WTC11 (cell line): ENCODE data around the gene SLC12A4. TPM values are rescaled to one million over a fixed set of nuclear protein-coding genes. Genes with fewer than 3 reads are reported as not detected.

ENCODE experiments used
- ATAC-seq: fragments of 200-7000 bp; cut with Tn5 transposase; 2 replicates; pipeline ENCODE4 v1.10.0; 2021; ENCODE audit warnings: mild to moderate bottlenecking, moderate library complexity
- CTCF ChIA-PET: fragments of 300-600 bp; sonication (Branson Sonifier 250); formaldehyde crosslinking; loops from one replicate; lab custom pipeline; 2021; ENCODE audit warnings: antibody characterized with exemption; lab: Charles Lee
- POLR2A ChIA-PET: fragments of 350-600 bp; sonication (Branson Sonifier 250); formaldehyde crosslinking; loops from one replicate; lab custom pipeline; 2021; ENCODE audit warnings: antibody characterized with exemption; lab: Charles Lee
- DNase-seq: peaks from one replicate; pipeline ENCODE4 v3.0.0; 2021; ENCODE audit warnings: low spot score
- H3K27ac Mint-ChIP-seq: 2 replicates; pipeline ENCODE4 v1.8.0; 2021; ENCODE audit warnings: mixed read lengths
- H3K27me3 Mint-ChIP-seq: 2 replicates; pipeline ENCODE4 v1.8.0; 2021; ENCODE audit warnings: low read depth, mild to moderate bottlenecking, moderate library complexity, mixed read lengths
- H3K36me3 Mint-ChIP-seq: 2 replicates; pipeline ENCODE4 v1.8.0; 2021; ENCODE audit warnings: mixed read lengths
- H3K4me1 Mint-ChIP-seq: 2 replicates; pipeline ENCODE4 v1.8.0; 2022; ENCODE audit warnings: mixed read lengths
- H3K4me3 Mint-ChIP-seq: 2 replicates; pipeline ENCODE4 v1.8.0; 2021; ENCODE audit warnings: mild to moderate bottlenecking, moderate library complexity, mixed read lengths
- H3K9me3 Mint-ChIP-seq: 2 replicates; pipeline ENCODE4 v1.8.0; 2021; ENCODE audit warnings: mixed read lengths
- ATF2 ChIP-seq: sonication (generic); formaldehyde crosslinking; IDR thresholded peaks from 2 replicates; pipeline ENCODE4 v1.8.1; 2022; ENCODE audit warnings: low read depth, missing genetic modification reagents, borderline replicate concordance
- CBFB ChIP-seq: sonication (generic); formaldehyde crosslinking; IDR thresholded peaks from 2 replicates; pipeline ENCODE4 v1.8.1; 2022; ENCODE audit warnings: mild to moderate bottlenecking, low read depth, missing genetic modification reagents
- ETV6 ChIP-seq: sonication (generic); formaldehyde crosslinking; IDR thresholded peaks from 2 replicates; pipeline ENCODE4 v1.8.1; 2022; ENCODE audit warnings: mild to moderate bottlenecking, missing genetic modification reagents
- FOXJ3 ChIP-seq: sonication (generic); formaldehyde crosslinking; IDR thresholded peaks from 2 replicates; pipeline ENCODE4 v1.9.0; 2021; ENCODE audit warnings: missing genetic modification reagents, mild to moderate bottlenecking, borderline replicate concordance
- FOXK1 ChIP-seq: sonication (generic); formaldehyde crosslinking; IDR thresholded peaks from 2 replicates; pipeline ENCODE4 v1.8.0; 2022; ENCODE audit warnings: mild to moderate bottlenecking, moderate library complexity, missing genetic modification reagents
- FOXP4 ChIP-seq: sonication (generic); formaldehyde crosslinking; IDR thresholded peaks from 2 replicates; pipeline ENCODE4 v1.8.0; 2022; ENCODE audit warnings: mild to moderate bottlenecking, missing genetic modification reagents
- GTF2I ChIP-seq: fragments of 250-450 bp; sonication (Bioruptor Pico); conservative IDR thresholded peaks from 2 replicates; pipeline ENCODE4 v1.4.0; 2021; ENCODE audit warnings: mild to moderate bottlenecking
- HMGA2 ChIP-seq: fragments of 250-450 bp; sonication (Bioruptor Pico); IDR thresholded peaks from 2 replicates; pipeline ENCODE4 v1.4.0; 2021; ENCODE audit warnings: mild to moderate bottlenecking, moderate library complexity
- MXD4 ChIP-seq: fragments of 250-450 bp; sonication (Bioruptor Pico); IDR thresholded peaks from 2 replicates; pipeline ENCODE4 v1.8.0; 2021; ENCODE audit warnings: mild to moderate bottlenecking, moderate library complexity, borderline replicate concordance
- NFE2L1 ChIP-seq: sonication (generic); formaldehyde crosslinking; IDR thresholded peaks from 2 replicates; pipeline ENCODE4 v1.8.1; 2023; ENCODE audit warnings: missing genetic modification reagents
- RORB ChIP-seq: fragments of 250-450 bp; sonication (Bioruptor Pico); IDR thresholded peaks from 2 replicates; pipeline ENCODE4 v1.9.0; 2021; ENCODE audit warnings: mild to moderate bottlenecking
- TCF7 ChIP-seq: sonication (generic); formaldehyde crosslinking; IDR thresholded peaks from 2 replicates; pipeline ENCODE4 v1.8.0; 2022; ENCODE audit warnings: mild to moderate bottlenecking, low read depth, missing genetic modification reagents, moderate library complexity
- TEAD1 ChIP-seq: sonication (generic); formaldehyde crosslinking; IDR thresholded peaks from 2 replicates; pipeline ENCODE4 v1.8.0; 2022; ENCODE audit warnings: mild to moderate bottlenecking, missing genetic modification reagents
- TP53 ChIP-seq: sonication (generic); formaldehyde crosslinking; IDR thresholded peaks from 2 replicates; pipeline ENCODE4 v1.8.1; 2023; ENCODE audit warnings: mild to moderate bottlenecking, missing genetic modification reagents
- ZBTB43 ChIP-seq: sonication (generic); formaldehyde crosslinking; IDR thresholded peaks from 2 replicates; pipeline ENCODE4 v1.8.1; 2023; ENCODE audit warnings: mild to moderate bottlenecking, missing genetic modification reagents
- ZNF232 ChIP-seq: sonication (generic); formaldehyde crosslinking; IDR thresholded peaks from 2 replicates; pipeline ENCODE4 v1.8.0; 2022; ENCODE audit warnings: mild to moderate bottlenecking, missing genetic modification reagents
- ZNF317 ChIP-seq: sonication (generic); formaldehyde crosslinking; IDR thresholded peaks from 2 replicates; pipeline ENCODE4 v1.8.1; 2023; ENCODE audit warnings: low read depth, mild to moderate bottlenecking, moderate library complexity, missing genetic modification reagents, borderline replicate concordance
- ZNF423 ChIP-seq: fragments of 250-450 bp; sonication (Bioruptor Pico); IDR thresholded peaks from 2 replicates; pipeline ENCODE4 v2.1.2; 2022; ENCODE audit warnings: mild to moderate bottlenecking, moderate library complexity
- total RNA-seq: library from RNA; stranded (reverse); gene quantifications from 3 replicates; pipeline ENCODE4 v1.2.3, GENCODE V29; 2021
- TF ChIP-seq, protein P1 (sequence below): fragments of 250-450 bp; sonication (Bioruptor Pico); IDR thresholded peaks from 2 replicates; pipeline ENCODE4 v1.8.0; 2021; ENCODE audit warnings: mild to moderate bottlenecking
- TF ChIP-seq, protein P2 (sequence below): sonication (generic); formaldehyde crosslinking; IDR thresholded peaks from 2 replicates; pipeline ENCODE4 v1.8.1; 2022; ENCODE audit warnings: mild to moderate bottlenecking, missing genetic modification reagents, moderate library complexity, borderline replicate concordance
- TF ChIP-seq, protein P3 (sequence below): sonication (generic); formaldehyde crosslinking; IDR thresholded peaks from 2 replicates; pipeline ENCODE4 v1.8.0; 2022; ENCODE audit warnings: mild to moderate bottlenecking, missing genetic modification reagents
- TF ChIP-seq, protein P4 (sequence below): sonication (generic); formaldehyde crosslinking; IDR thresholded peaks from 2 replicates; pipeline ENCODE4 v1.8.0; 2022; ENCODE audit warnings: mild to moderate bottlenecking, missing genetic modification reagents

SLC12A4 gene
- total RNA-seq, 1 experiment from 2014 or later = 94.1 TPM

DNA sequence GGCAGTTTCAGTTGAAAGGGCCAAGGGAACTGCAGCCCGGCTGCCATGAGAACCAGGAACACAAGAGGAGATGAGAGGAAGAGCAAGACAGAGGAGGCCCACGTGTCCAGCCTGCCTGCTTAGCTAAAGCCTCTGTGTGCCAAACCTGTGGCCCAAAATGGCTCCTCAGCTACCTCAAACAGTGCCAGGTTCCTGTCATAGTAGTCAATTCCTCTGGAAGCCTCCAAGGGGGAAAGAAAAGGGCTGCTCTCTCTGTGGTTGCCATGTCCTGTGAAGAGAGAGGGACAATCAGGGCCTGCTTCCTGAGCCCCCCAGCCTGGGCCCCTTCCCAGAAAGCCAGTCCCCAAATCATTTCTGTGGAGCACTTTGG, 5.2 kb downstream of the SLC12A4 start:
- ChIA-PET POLR2A (no interaction called here), CTCF (interaction anchor here (1.4 to 1.5 kb wide), 2 partner anchors 21 to 290 kb away, joined by 3 to 8 read pairs; no protein-coding TSS in a partner anchor)
- no peak overlapping the region for H3K27ac Mint-ChIP-seq
- no peak overlapping the region for H3K4me3 Mint-ChIP-seq
- peaks cover 36% of the 10 kb centered on the region for H3K4me1 Mint-ChIP-seq
- no peaks in the 10 kb centered on the region for H3K27me3 Mint-ChIP-seq
- ATAC-seq = no peak
- TF ChIP-seq ZNF423 = no peak
- TF ChIP-seq GTF2I (CRISPR knock-in tag) = no peak
- TF ChIP-seq CBFB (CRISPR knock-in tag) = no peak
- no peak for TF ChIP-seq TEAD1 (CRISPR knock-in tag)
- H3K9me3 Mint-ChIP-seq = no peaks in the 10 kb centered on the region
- no peak for DNase-seq
- H3K36me3 Mint-ChIP-seq = peaks cover 45% of the 10 kb centered on the region

DNA sequence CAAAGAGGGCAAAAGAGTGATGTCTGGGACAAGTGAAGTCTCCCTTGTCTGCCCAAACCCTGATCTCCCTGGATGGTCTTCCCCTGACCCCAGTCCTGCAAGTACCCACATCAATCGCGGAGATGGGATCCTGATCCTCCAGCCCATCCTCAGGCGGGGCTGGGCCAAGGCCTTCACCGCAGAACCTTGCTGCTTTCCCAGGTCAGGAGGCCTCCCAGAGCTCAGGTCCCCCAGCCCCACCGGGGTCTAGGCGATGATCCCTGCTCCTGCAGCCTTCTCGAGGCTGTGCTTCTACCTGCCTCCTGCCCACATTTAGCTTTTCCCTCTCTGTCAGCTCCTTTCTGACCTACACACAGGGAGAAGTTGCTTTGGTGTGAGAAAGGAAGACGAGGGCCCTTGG, 6.3 kb downstream of the SLC12A4 start:
- peaks cover 52% of the 10 kb centered on the region for H3K36me3 Mint-ChIP-seq
- DNase-seq (no peak), ATAC-seq (no peak)
- POLR2A ChIA-PET = no interaction called here
- TF ChIP-seq NFE2L1 (CRISPR knock-in tag) = no peak
- TF ChIP-seq FOXJ3 (CRISPR knock-in tag) = no peak
- TF ChIP-seq ZBTB43 (CRISPR knock-in tag) = no peak
- TF ChIP-seq MXD4 = no peak
- TF ChIP-seq FOXP4 (CRISPR knock-in tag) = no peak
- TF ChIP-seq ATF2 = no peak
- TF ChIP-seq, protein P1, sequence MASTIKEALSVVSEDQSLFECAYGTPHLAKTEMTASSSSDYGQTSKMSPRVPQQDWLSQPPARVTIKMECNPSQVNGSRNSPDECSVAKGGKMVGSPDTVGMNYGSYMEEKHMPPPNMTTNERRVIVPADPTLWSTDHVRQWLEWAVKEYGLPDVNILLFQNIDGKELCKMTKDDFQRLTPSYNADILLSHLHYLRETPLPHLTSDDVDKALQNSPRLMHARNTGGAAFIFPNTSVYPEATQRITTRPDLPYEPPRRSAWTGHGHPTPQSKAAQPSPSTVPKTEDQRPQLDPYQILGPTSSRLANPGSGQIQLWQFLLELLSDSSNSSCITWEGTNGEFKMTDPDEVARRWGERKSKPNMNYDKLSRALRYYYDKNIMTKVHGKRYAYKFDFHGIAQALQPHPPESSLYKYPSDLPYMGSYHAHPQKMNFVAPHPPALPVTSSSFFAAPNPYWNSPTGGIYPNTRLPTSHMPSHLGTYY (CRISPR knock-in tag) = no peak
- no peak for TF ChIP-seq TP53
- TF ChIP-seq, protein P2, sequence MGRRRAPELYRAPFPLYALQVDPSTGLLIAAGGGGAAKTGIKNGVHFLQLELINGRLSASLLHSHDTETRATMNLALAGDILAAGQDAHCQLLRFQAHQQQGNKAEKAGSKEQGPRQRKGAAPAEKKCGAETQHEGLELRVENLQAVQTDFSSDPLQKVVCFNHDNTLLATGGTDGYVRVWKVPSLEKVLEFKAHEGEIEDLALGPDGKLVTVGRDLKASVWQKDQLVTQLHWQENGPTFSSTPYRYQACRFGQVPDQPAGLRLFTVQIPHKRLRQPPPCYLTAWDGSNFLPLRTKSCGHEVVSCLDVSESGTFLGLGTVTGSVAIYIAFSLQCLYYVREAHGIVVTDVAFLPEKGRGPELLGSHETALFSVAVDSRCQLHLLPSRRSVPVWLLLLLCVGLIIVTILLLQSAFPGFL (CRISPR knock-in tag) = no peak
- peaks cover 31% of the 10 kb centered on the region for H3K4me1 Mint-ChIP-seq
- H3K27ac Mint-ChIP-seq = no peak overlapping the region; the same call in 1 of the 2 replicates
- no peaks in the 10 kb centered on the region for H3K9me3 Mint-ChIP-seq
- H3K27me3 Mint-ChIP-seq = no peaks in the 10 kb centered on the region
- CTCF ChIA-PET = interaction anchor here (0.6 to 1.3 kb wide), 2 partner anchors 11 to 79 kb away, joined by 3 to 4 read pairs; no protein-coding TSS in a partner anchor
- no peak overlapping the region for H3K4me3 Mint-ChIP-seq

DNA sequence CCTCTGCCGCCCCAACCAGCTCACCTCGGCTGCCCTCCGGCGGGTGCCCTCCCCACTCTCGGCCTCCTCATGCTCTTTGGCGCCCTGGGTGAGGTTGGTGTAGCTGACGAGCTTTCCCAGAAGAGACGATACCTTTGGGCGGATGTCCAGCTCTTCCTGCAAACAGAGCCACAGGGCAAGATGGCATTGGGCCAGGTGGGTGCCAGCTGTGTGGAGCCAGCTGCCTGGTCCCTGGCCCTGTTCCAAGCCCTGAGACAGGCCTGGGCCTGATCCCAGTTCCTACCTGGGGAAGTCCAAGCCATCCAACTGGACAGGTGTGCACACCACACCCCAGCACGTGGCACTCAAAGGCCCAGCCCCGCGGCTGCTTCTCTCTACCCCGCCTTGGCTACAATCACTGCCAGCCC, 6.9 kb downstream of the SLC12A4 start:
- ATAC-seq (no peak), DNase-seq (no peak)
- H3K36me3 Mint-ChIP-seq = peaks cover 52% of the 10 kb centered on the region
- H3K27ac Mint-ChIP-seq = no peak overlapping the region
- ChIA-PET CTCF (interaction anchor here (1.3 kb wide), 1 partner anchor 79 kb away, joined by 4 read pairs; no protein-coding TSS in a partner anchor), POLR2A (no interaction called here)
- H3K4me3 Mint-ChIP-seq = no peak overlapping the region
- H3K27me3 Mint-ChIP-seq = no peaks in the 10 kb centered on the region
- H3K4me1 Mint-ChIP-seq = peaks cover 25% of the 10 kb centered on the region
- no peaks in the 10 kb centered on the region for H3K9me3 Mint-ChIP-seq
- no peak for TF ChIP-seq RORB (CRISPR knock-in tag)
- no peak for TF ChIP-seq ZNF232 (CRISPR knock-in tag)
- TF ChIP-seq ZNF423 = no peak
- no peak for TF ChIP-seq ZNF317 (CRISPR knock-in tag)
- TF ChIP-seq, protein P3, sequence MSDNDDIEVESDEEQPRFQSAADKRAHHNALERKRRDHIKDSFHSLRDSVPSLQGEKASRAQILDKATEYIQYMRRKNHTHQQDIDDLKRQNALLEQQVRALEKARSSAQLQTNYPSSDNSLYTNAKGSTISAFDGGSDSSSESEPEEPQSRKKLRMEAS (CRISPR knock-in tag) = no peak
- no peak for TF ChIP-seq TCF7 (CRISPR knock-in tag)
- TF ChIP-seq, protein P4, sequence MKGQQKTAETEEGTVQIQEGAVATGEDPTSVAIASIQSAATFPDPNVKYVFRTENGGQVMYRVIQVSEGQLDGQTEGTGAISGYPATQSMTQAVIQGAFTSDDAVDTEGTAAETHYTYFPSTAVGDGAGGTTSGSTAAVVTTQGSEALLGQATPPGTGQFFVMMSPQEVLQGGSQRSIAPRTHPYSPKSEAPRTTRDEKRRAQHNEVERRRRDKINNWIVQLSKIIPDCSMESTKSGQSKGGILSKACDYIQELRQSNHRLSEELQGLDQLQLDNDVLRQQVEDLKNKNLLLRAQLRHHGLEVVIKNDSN = no peak
- no peak for TF ChIP-seq ZBTB43 (CRISPR knock-in tag)
- TF ChIP-seq ETV6 (CRISPR knock-in tag) = no peak
- TF ChIP-seq HMGA2 (CRISPR knock-in tag) = no peak
- TF ChIP-seq FOXK1 (CRISPR knock-in tag) = no peak
- TF ChIP-seq, protein P2 (CRISPR knock-in tag) = no peak
